22Rv1 (cell line): ENCODE results near the gene TBC1D22A.

Experiments
- ZFX ChIP-seq: fragments of 450-650 bp; IDR thresholded peaks from 2 replicates; pipeline ENCODE4 v1.6.1; 2017; ENCODE audit warnings: antibody characterized with exemption, borderline replicate concordance
- TF ChIP-seq, protein P1 (sequence below): fragments of 450-650 bp; IDR thresholded peaks from 2 replicates; pipeline ENCODE4 v1.5.1; 2017; ENCODE audit warnings: mild to moderate bottlenecking

DNA sequence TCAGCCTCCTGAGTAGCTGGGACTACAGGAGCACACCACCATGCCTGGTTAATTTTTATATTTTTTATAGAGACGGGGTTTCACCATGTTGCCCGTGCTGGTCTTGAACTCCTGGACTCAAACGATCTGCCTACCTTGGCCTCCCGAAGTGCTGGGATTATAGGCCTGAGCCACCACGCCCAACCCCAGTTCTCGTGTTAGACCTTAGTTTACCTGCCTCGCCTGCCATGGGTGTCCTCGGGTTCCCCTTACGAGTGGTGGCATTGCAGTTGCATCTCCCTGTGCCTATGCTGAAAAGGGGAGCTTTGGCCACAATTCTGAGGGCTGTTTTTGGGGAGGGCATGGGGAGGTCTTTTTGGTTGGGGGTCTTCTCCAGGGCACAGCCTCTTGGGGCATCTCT, 18.8 kb downstream of the TBC1D22A start:
- TF ChIP-seq, protein P1, sequence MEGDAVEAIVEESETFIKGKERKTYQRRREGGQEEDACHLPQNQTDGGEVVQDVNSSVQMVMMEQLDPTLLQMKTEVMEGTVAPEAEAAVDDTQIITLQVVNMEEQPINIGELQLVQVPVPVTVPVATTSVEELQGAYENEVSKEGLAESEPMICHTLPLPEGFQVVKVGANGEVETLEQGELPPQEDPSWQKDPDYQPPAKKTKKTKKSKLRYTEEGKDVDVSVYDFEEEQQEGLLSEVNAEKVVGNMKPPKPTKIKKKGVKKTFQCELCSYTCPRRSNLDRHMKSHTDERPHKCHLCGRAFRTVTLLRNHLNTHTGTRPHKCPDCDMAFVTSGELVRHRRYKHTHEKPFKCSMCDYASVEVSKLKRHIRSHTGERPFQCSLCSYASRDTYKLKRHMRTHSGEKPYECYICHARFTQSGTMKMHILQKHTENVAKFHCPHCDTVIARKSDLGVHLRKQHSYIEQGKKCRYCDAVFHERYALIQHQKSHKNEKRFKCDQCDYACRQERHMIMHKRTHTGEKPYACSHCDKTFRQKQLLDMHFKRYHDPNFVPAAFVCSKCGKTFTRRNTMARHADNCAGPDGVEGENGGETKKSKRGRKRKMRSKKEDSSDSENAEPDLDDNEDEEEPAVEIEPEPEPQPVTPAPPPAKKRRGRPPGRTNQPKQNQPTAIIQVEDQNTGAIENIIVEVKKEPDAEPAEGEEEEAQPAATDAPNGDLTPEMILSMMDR: no peak
- no peak for TF ChIP-seq ZFX
